Retina (tissue), 1 donor: Measurements from ENCODE around the gene CUX1.

ENCODE experiments used
- DNase-seq: peaks from one replicate; pipeline ENCODE4 v3.0.0-alpha.2; 2016

CUX1 gene

GRCh38 chr7:102059524-102059923, 242.1 kb downstream of the CUX1 start:
- DNase-seq, result no peak

GRCh38 chr7:102061354-102061945, 244.0 kb downstream of the CUX1 start:
- DNase-seq, result no peak

- no peak for DNase-seq
Observed at GRCh38 chr7:102061981-102062390, 244.6 kb downstream of the CUX1 start.

GRCh38 chr7:102063690-102064180, 246.3 kb downstream of the CUX1 start:
- no peak for DNase-seq

- DNase-seq, result no peak
Observed at GRCh38 chr7:102064361-102065025, 247.1 kb downstream of the CUX1 start.

- DNase-seq, result no peak
Observed at GRCh38 chr7:102065226-102065625, 247.8 kb downstream of the CUX1 start.

GRCh38 chr7:102066476-102066875, 249.1 kb downstream of the CUX1 start:
- no peak for DNase-seq

- no peak for DNase-seq
Observed at GRCh38 chr7:102068846-102069245, 251.4 kb downstream of the CUX1 start.

- DNase-seq, result no peak
Observed at GRCh38 chr7:102069931-102070629, 252.7 kb downstream of the CUX1 start.

- no peak for DNase-seq
Observed at GRCh38 chr7:102072003-102072402, 254.6 kb downstream of the CUX1 start.

GRCh38 chr7:102072636-102073209, 255.3 kb downstream of the CUX1 start:
- DNase-seq, result no peak

- no peak for DNase-seq
Observed at GRCh38 chr7:102073931-102074880, 256.8 kb downstream of the CUX1 start.

- DNase-seq, result no peak
Observed at GRCh38 chr7:102075126-102075525, 257.7 kb downstream of the CUX1 start.

GRCh38 chr7:102075553-102076135, 258.2 kb downstream of the CUX1 start:
- DNase-seq, result no peak

GRCh38 chr7:102077081-102077480, 259.7 kb downstream of the CUX1 start:
- DNase-seq, result no peak

GRCh38 chr7:102079140-102080018, 262.0 kb downstream of the CUX1 start:
- peak; percentile 52 for DNase-seq

GRCh38 chr7:102080019-102080433, 262.6 kb downstream of the CUX1 start:
- DNase-seq, result peak; percentile 53

GRCh38 chr7:102080434-102081243, 263.2 kb downstream of the CUX1 start:
- DNase-seq, result no peak

- DNase-seq, result no peak
Observed at GRCh38 chr7:102081244-102081627, 263.8 kb downstream of the CUX1 start.
